Measurements from ENCODE around the gene DCUN1D2. TPM values are rescaled to one million over a fixed set of nuclear protein-coding genes. Genes with fewer than 3 reads are reported as not detected.
A peak's percentile ranks its signal among the peaks of the same experiment; 100 is the strongest.
"Not testable (repeated sequence)": the region's sequence is repeated elsewhere in the genome, so short reads cannot be mapped to it uniquely, and the experiment has no call there.

Gene DCUN1D2
- total RNA-seq, 1 donor from 2014 or later, result 14.2 TPM

- Histone ChIP-seq H3K27me3 (ENCODE audit: control insufficient read depth, insufficient read depth, low read length) (no peaks in the 10 kb centered on the region), H3K4me3 (ENCODE audit: low read depth, low read length) (no peak overlapping the region), H3K36me3 (ENCODE audit: control insufficient read depth, insufficient read depth, low read length) (peaks cover 23% of the 10 kb centered on the region)
- FAIRE-seq, result no peak
- TF ChIP-seq CTCF (IDR thresholded peaks at IDR 0.05; ENCODE audit: insufficient read depth, low read length, severe bottlenecking), result no peak
- no peak for DNase-seq (ENCODE audit: low read depth)
These were observed 36.9 kb upstream of the DCUN1D2 start for GRCh38 chr13:113527272-113527958.

- H3K36me3 ChIP-seq (ENCODE audit: control insufficient read depth, insufficient read depth, low read length), result peaks cover 23% of the 10 kb centered on the region
- DNase-seq (ENCODE audit: low read depth) (no peak), FAIRE-seq (no peak)
These were observed 36.1 kb upstream of the DCUN1D2 start for GRCh38 chr13:113526466-113527220.

GRCh38 chr13:113522438-113522837, 31.9 kb upstream of the DCUN1D2 start:
- FAIRE-seq; H3K27me3 ChIP-seq (ENCODE audit: control insufficient read depth, insufficient read depth, low read length); DNase-seq (ENCODE audit: low read depth); H3K4me3 ChIP-seq (ENCODE audit: low read depth, low read length): not testable (repeated sequence)
- H3K36me3 ChIP-seq (ENCODE audit: control insufficient read depth, insufficient read depth, low read length), result peaks cover 20% of the 10 kb centered on the region

More at GRCh38 chr13:113526466-113527220, 36.1 kb upstream of the DCUN1D2 start:
- TF ChIP-seq CTCF (IDR thresholded peaks at IDR 0.05; ENCODE audit: insufficient read depth, low read length, severe bottlenecking), result no peak
- no peak overlapping the region for H3K4me3 ChIP-seq (ENCODE audit: low read depth, low read length)
- no peaks in the 10 kb centered on the region for H3K27me3 ChIP-seq (ENCODE audit: control insufficient read depth, insufficient read depth, low read length)

- no peak overlapping the region for H3K4me3 ChIP-seq (ENCODE audit: low read depth, low read length)
- H3K36me3 ChIP-seq (ENCODE audit: control insufficient read depth, insufficient read depth, low read length), result peaks cover 13% of the 10 kb centered on the region
- no peak for TF ChIP-seq CTCF (IDR thresholded peaks at IDR 0.05; ENCODE audit: insufficient read depth, low read length, severe bottlenecking)
- H3K27me3 ChIP-seq (ENCODE audit: control insufficient read depth, insufficient read depth, low read length), result no peaks in the 10 kb centered on the region
- DNase-seq (ENCODE audit: low read depth) (no peak), FAIRE-seq (no peak)
These were observed 30.1 kb upstream of the DCUN1D2 start for GRCh38 chr13:113520571-113520970.

GRCh38 chr13:113519556-113519955, 29.0 kb upstream of the DCUN1D2 start:
- Histone ChIP-seq H3K27me3 (ENCODE audit: control insufficient read depth, insufficient read depth, low read length) (no peaks in the 10 kb centered on the region), H3K4me3 (ENCODE audit: low read depth, low read length) (no peak overlapping the region), H3K36me3 (ENCODE audit: control insufficient read depth, insufficient read depth, low read length) (peaks cover 11% of the 10 kb centered on the region)
- FAIRE-seq (peak; percentile 55), DNase-seq (ENCODE audit: low read depth) (no peak)
- no peak for TF ChIP-seq CTCF (IDR thresholded peaks at IDR 0.05; ENCODE audit: insufficient read depth, low read length, severe bottlenecking)

GRCh38 chr13:113518076-113518803, 27.7 kb upstream of the DCUN1D2 start:
- Histone ChIP-seq H3K27me3 (ENCODE audit: control insufficient read depth, insufficient read depth, low read length) (no peaks in the 10 kb centered on the region), H3K4me3 (ENCODE audit: low read depth, low read length) (no peak overlapping the region), H3K36me3 (ENCODE audit: control insufficient read depth, insufficient read depth, low read length) (peaks cover 11% of the 10 kb centered on the region)
- no peak for DNase-seq (ENCODE audit: low read depth)
- no peak for TF ChIP-seq CTCF (IDR thresholded peaks at IDR 0.05; ENCODE audit: insufficient read depth, low read length, severe bottlenecking)
- no peak for FAIRE-seq

Data from bronchial epithelial cell (primary cell).